ENCODE results near the gene FAM120B.

Gene FAM120B

DNA sequence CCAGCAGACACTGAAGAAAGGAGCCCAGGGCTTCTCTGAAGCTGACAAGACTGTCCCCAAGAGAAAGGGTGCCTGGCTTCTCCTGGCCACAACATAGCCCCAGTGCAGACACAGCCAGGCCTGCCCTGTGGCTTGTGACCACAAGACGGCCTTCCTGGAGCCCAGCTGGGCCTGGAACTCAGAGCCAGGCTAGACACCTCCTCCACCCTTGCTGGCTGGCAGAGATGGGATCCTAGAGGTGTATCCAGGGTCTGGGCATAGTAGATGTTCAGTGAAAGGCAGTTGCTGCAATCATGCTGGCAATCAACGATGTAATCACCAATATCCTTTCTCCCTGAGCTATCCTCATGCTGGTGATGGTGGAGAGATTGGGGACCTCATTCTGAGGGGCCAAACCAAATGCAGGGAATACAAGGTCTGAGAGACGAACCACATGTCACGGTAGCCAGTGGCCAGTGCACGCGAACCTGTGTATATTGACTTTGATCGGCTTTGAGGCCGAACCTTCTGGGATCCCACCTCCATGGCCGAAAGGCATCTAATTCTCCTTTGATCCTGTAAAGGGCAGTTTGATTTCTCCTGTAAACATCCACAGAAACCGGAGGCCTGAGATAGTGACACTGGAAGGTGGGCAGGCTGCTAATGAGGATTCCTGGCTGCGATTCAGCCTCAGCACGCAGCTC, 131.3 kb downstream of the FAM120B start:
- no peak overlapping the region for H3K27ac Mint-ChIP-seq
- peaks cover 4% of the 10 kb centered on the region for H3K9me3 Mint-ChIP-seq
- H3K4me1 Mint-ChIP-seq (ENCODE audit: low read depth), result no peaks in the 10 kb centered on the region
- H3K36me3 Mint-ChIP-seq (ENCODE audit: low read depth), result no peaks in the 10 kb centered on the region
- H3K4me3 Mint-ChIP-seq, result no peak overlapping the region
- DNase-seq (ENCODE audit: low spot score), result no peak
- H3K27me3 Mint-ChIP-seq (ENCODE audit: low read depth), result no peaks in the 10 kb centered on the region

DNA sequence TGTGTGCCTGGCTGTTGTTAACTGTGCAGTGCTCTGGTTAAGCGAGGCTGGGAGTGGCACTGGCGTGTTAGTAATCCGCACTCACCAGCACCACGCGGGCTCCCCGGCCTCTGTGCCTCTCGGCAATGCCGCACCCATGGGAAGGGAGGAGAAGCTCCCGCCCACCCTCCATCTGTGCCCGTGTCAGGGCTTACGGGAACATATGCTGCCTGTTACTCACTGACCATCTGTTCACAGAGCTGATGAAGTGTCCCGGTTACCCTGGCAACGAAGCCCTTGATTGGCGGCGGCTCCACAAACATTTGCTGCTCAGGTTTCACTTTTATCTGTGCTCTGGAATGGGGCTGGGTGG, 131.8 kb downstream of the FAM120B start:
- Mint-ChIP-seq H3K9me3 (peaks cover 4% of the 10 kb centered on the region), H3K27ac (no peak overlapping the region), H3K4me1 (ENCODE audit: low read depth) (no peaks in the 10 kb centered on the region), H3K4me3 (peak overlapping the region; percentile 50), H3K27me3 (ENCODE audit: low read depth) (no peaks in the 10 kb centered on the region), H3K36me3 (ENCODE audit: low read depth) (no peaks in the 10 kb centered on the region)
- DNase-seq (ENCODE audit: low spot score), result peak; percentile 36

DNA sequence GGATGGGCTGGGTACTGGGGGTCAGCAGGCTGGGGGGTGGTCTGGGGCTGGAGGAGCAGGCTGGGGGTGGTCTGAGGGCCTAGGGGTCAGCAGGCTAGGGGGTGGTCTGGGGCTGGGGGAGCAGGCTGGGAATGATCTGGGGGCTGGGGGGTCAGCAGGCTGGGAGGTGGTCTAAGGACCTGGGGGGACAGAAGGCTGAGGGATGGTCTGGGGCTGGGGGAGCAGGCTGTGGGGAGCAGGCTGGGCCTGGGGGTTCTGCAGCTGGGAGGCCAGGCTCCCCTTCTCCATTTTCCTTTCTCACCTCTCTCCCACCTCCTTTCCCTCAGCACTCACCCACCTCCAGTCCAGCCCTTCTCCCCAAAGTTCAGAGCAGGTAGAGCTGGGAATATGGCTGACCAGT, 132.3 kb downstream of the FAM120B start:
- Mint-ChIP-seq H3K4me3 (no peak overlapping the region), H3K27me3 (ENCODE audit: low read depth) (no peaks in the 10 kb centered on the region), H3K4me1 (ENCODE audit: low read depth) (no peaks in the 10 kb centered on the region)

DNA sequence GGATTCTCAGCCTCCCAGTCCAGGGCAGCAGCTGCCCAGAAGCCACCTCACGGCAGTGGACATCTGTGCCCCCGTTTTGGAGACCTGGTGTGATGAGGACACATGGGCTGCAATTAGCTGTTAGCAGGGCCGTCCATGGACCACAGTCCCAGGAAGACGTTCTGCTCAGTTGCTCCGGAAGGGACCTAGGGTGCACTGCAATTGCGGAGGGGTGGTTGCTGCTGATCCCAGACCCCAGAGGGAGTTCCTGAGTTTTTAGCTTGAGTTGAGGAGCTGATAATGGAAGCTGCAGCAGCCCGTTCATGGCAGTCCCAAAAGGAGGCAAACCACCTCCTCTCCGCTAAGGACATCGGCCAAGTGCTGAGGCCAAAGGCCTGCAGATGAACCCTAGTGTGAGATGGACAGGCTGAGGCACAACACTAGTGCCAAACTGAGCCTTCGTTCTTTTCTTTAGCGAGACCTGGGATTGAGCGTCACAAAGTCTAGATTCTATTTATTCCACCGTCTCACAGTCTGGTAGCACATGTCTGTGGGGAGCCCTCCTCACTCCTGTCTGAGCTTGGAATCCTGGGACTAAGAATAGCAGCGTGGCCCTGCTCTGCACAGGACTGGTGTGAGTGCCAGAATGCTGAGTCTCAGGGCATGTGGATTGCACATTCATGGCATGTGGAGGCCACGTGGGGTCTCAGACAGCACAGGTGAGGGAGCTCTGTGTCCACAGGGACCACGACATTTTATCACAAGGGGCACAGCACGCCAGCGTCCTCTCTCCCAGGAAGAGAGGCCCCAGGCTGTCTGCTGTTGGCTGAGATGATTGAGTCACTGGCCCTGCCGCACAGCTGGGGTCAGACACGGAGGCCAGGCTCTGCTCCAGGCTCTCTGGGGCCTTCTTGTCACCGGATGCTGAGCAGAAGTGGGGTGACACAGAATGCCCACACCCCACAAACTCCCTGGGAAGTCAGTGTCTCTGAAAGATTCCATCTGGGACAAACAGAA, 133.1 kb downstream of the FAM120B start:
- Mint-ChIP-seq H3K36me3 (ENCODE audit: low read depth) (no peaks in the 10 kb centered on the region), H3K4me3 (no peak overlapping the region), H3K4me1 (ENCODE audit: low read depth) (no peaks in the 10 kb centered on the region)

More for the DNA sequence above, 132.3 kb downstream of the FAM120B start:
- H3K27ac Mint-ChIP-seq, result no peak overlapping the region
- no peaks in the 10 kb centered on the region for H3K36me3 Mint-ChIP-seq (ENCODE audit: low read depth)
- no peak for DNase-seq (ENCODE audit: low spot score)
- peaks cover 4% of the 10 kb centered on the region for H3K9me3 Mint-ChIP-seq

DNA sequence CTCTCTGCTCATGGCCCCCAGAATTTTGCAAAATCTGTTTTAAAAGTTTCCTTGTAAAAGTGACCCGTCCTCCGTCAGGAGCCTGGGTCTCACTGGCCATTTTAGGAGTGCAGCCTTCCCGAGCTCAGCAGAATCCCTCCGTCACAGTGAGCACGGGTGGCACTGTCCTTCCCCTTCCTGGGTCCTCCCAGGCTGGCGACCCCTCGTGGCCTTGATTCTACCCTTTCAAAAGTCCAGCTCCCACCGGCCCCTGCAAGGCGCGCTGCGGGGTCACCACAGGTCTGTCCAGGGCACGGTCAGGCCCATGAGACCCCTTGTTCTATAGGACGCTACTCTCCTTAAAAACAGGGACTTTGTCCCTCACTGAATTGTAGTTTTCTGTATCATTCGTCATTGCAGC, 133.9 kb downstream of the FAM120B start:
- peaks cover 4% of the 10 kb centered on the region for H3K9me3 Mint-ChIP-seq
- no peaks in the 10 kb centered on the region for H3K27me3 Mint-ChIP-seq (ENCODE audit: low read depth)
- H3K4me1 Mint-ChIP-seq (ENCODE audit: low read depth), result no peaks in the 10 kb centered on the region
- no peak overlapping the region for H3K4me3 Mint-ChIP-seq
- DNase-seq (ENCODE audit: low spot score), result no peak
- H3K27ac Mint-ChIP-seq, result no peak overlapping the region
- H3K36me3 Mint-ChIP-seq (ENCODE audit: low read depth), result no peaks in the 10 kb centered on the region

More for the DNA sequence above, 133.1 kb downstream of the FAM120B start:
- H3K27me3 Mint-ChIP-seq (ENCODE audit: low read depth), result no peaks in the 10 kb centered on the region
- DNase-seq (ENCODE audit: low spot score), result no peak
- H3K27ac Mint-ChIP-seq, result no peak overlapping the region
- peaks cover 4% of the 10 kb centered on the region for H3K9me3 Mint-ChIP-seq

DNA sequence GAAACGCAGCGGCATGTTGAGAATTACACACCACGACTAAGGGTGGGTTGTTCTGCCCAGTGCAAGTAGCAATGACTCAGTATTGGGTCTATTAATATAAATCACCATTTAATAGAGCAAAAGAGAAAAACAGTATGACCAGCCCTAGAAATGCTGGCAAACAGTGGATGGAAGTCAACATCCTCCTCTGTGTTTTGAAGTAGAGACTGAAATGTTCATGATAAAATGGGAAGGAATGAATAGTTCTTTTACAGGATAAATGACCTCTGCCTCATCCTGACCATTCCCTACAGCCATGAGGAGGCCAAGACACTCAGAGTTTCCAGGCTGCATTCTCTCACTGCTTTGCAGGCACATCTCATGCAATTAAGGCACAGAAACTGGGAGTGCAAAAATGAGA, 134.8 kb downstream of the FAM120B start:
- Mint-ChIP-seq H3K27ac (no peak overlapping the region), H3K4me1 (ENCODE audit: low read depth) (no peaks in the 10 kb centered on the region), H3K27me3 (ENCODE audit: low read depth) (no peaks in the 10 kb centered on the region), H3K4me3 (no peak overlapping the region), H3K9me3 (peaks cover 2% of the 10 kb centered on the region), H3K36me3 (ENCODE audit: low read depth) (no peaks in the 10 kb centered on the region)
- DNase-seq (ENCODE audit: low spot score), result no peak

DNA sequence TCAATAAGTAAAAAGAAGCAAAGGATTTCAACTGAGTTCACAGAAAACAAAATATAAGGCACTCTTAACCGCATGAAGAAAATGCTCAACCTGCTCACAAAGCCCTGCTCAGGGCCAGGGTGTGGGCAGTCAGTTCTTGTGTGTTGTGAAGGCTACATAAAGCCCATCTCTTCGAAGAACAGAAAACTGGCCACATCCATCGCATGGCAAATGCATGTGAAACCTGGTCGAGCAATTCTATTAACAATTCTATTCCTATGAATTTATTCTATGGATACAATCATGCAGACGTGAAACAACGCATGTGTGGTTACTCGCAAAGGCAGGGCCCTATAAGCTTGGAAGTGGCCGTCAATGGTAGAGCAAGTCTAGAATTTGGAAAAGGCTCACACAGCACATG, 136.0 kb downstream of the FAM120B start:
- no peaks in the 10 kb centered on the region for H3K27me3 Mint-ChIP-seq (ENCODE audit: low read depth)

DNA sequence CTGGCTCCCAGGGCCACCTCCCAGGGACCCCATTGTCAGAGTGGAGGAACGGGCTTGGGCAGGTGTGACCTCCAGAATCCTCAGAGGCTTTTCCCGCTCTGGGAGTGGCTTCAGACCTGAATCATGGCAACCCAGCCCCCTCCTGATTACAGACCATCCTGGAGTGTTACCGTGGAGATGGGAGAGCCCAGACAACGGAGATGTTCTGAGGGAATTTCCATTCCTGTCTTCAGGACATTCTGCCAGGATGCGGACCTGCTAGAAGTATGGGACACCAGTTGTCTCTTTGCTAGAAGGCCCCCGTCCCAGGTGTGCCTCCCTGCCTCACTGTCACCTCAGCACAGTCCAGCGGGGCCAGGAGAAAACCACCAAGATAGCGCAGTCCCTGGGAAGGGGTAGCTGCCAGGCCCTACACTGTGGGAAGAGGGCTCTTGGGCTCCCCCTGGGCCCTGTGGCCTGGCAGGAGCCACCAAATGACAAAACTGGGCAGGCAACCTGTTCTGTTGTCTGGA, 136.6 kb downstream of the FAM120B start:
- H3K27ac Mint-ChIP-seq, result no peak overlapping the region
- no peak for DNase-seq (ENCODE audit: low spot score)

More for the DNA sequence above, 136.0 kb downstream of the FAM120B start:
- no peak for DNase-seq (ENCODE audit: low spot score)
- Mint-ChIP-seq H3K27ac (no peak overlapping the region), H3K36me3 (ENCODE audit: low read depth) (no peaks in the 10 kb centered on the region), H3K4me3 (no peak overlapping the region), H3K4me1 (ENCODE audit: low read depth) (no peaks in the 10 kb centered on the region), H3K9me3 (no peaks in the 10 kb centered on the region)

DNA sequence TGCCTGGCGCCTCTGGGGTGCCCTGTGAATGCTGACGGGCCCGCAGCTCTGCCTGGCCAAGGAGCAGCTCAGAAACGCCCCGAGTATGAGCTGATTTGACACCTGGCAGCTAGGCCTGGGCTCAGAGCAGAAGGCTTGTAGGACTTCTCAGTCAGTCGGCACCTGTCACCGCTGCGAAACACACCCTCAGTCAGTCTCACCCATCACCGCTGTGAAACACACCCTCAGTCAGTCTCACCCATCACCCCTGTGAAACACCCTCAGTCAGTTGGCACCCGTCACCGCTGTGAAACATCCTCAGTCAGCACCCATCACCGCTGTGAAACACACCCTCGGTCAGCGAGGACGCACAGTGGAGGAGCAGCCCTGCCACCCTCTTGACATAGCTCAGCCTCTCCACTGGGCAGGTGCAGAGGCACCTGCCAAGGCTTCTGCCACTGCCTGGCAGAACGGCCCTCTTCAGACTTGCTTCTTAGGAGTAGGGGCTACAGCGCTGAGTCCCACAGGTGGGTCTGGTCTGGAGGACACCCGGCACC, 137.6 kb downstream of the FAM120B start:
- Mint-ChIP-seq H3K4me1 (ENCODE audit: low read depth) (no peaks in the 10 kb centered on the region), H3K36me3 (ENCODE audit: low read depth) (no peaks in the 10 kb centered on the region), H3K4me3 (no peak overlapping the region), H3K27me3 (ENCODE audit: low read depth) (no peaks in the 10 kb centered on the region), H3K27ac (no peak overlapping the region), H3K9me3 (no peaks in the 10 kb centered on the region)
- no peak for DNase-seq (ENCODE audit: low spot score)

More for the DNA sequence above, 136.6 kb downstream of the FAM120B start:
- Mint-ChIP-seq H3K27me3 (ENCODE audit: low read depth) (no peaks in the 10 kb centered on the region), H3K4me1 (ENCODE audit: low read depth) (no peaks in the 10 kb centered on the region), H3K4me3 (no peak overlapping the region), H3K36me3 (ENCODE audit: low read depth) (no peaks in the 10 kb centered on the region), H3K9me3 (no peaks in the 10 kb centered on the region)

DNA sequence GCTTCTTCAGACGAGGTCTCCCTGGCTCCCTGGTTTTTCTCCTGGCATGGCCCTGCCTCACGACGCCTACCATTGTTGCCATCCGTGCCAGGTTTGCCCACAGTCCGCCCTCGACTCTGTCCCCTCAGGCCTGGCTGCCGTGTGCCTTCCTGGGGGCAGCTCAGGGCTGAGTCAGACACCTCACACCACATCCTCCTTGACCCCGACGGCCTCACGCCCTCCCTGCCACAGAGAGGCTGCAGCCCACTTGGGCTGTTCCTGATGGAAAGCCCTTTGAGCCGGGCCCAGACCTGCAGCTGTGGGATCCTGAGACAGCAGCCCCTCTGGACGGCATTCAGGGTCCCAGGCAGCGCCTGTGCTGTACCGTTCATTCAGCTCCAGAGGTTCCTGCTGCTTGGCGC, 138.3 kb downstream of the FAM120B start:
- DNase-seq (ENCODE audit: low spot score), result no peak
- no peaks in the 10 kb centered on the region for H3K27me3 Mint-ChIP-seq (ENCODE audit: low read depth)
- no peaks in the 10 kb centered on the region for H3K4me1 Mint-ChIP-seq (ENCODE audit: low read depth)
- no peak overlapping the region for H3K4me3 Mint-ChIP-seq
- H3K36me3 Mint-ChIP-seq (ENCODE audit: low read depth), result no peaks in the 10 kb centered on the region
- no peaks in the 10 kb centered on the region for H3K9me3 Mint-ChIP-seq
- H3K27ac Mint-ChIP-seq, result no peak overlapping the region

DNA sequence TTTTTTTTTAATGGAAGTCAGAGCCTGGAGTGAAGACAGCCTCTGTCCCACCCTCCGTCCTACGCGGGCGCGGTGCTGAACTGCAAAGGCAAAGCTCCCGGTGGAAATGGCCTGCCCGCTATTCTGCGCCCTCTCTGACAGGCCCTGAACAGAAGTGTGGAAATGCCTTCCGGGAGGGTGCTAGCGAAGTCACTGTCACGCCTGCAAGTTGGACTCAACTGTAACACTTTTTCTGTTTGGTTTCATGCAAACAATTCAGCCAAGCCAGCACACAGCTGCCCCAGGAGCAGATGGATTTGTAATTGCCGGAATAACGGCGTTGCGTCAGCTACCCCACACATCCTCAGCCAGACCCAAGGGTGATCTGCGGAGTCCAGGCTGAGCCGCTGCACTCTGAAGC, 138.9 kb downstream of the FAM120B start:
- DNase-seq (ENCODE audit: low spot score), result no peak
- Mint-ChIP-seq H3K27me3 (ENCODE audit: low read depth) (no peaks in the 10 kb centered on the region), H3K36me3 (ENCODE audit: low read depth) (no peaks in the 10 kb centered on the region), H3K4me3 (no peak overlapping the region), H3K27ac (no peak overlapping the region), H3K9me3 (no peaks in the 10 kb centered on the region), H3K4me1 (ENCODE audit: low read depth) (no peaks in the 10 kb centered on the region)

DNA sequence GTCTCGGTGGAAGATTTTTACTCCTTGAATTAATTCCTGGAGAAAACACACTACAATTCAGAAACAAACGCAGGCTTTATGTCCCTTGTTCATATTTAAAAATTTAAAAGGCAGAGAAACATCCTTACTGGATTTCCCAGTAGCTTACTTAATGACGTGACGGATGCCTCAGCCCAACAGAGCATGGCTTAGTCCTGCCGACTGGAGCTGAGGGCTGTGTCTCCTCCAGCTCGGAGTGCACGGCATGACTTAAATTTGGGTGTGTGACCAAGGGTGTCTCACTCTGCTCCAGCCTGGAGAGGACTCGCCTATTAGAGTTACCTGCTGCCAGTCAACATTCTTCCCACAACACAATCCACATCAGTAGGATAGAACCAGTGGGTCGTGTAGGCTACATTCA, 139.4 kb downstream of the FAM120B start:
- no peaks in the 10 kb centered on the region for H3K27me3 Mint-ChIP-seq (ENCODE audit: low read depth)
- H3K9me3 Mint-ChIP-seq, result no peaks in the 10 kb centered on the region
- H3K4me3 Mint-ChIP-seq, result no peak overlapping the region
- H3K36me3 Mint-ChIP-seq (ENCODE audit: low read depth), result no peaks in the 10 kb centered on the region
- H3K27ac Mint-ChIP-seq, result no peak overlapping the region
- no peak for DNase-seq (ENCODE audit: low spot score)
- H3K4me1 Mint-ChIP-seq (ENCODE audit: low read depth), result no peaks in the 10 kb centered on the region

DNA sequence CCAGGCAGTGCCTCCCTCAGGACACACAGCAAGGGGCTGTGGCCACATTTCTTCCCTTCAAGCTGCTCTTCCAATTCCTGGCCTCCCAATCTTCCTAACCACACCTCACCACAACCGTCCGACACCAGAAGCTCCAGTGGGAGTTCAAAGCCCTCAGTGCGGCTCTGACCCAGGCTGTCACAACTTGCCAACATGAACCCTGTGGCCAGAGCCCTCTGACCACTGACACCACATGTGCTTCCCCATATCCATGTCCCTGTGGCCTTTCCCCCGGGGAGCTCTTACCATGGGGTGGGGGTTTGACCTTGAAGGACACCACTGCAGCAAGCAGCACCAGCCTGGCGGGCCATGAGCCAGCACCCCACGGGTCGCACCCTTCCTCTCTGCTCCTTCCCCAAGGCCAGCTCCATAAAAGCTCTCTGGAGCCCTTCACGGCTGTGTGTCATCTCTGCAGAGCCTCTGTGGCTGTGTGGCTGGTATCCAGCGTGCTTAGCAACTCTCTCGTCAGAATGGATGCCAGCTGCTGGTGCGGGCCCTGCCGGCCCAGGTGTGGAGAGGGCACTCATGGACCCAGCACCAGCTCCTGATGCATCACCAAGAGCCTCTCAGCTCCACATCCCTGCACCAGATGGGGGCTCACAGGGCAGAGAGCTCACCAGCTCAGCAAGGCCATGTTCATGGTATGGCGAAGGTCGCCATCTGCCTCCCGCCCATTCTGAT, 140.4 kb downstream of the FAM120B start:
- H3K27me3 Mint-ChIP-seq (ENCODE audit: low read depth), result no peaks in the 10 kb centered on the region
- H3K4me1 Mint-ChIP-seq (ENCODE audit: low read depth), result no peaks in the 10 kb centered on the region
- no peak overlapping the region for H3K27ac Mint-ChIP-seq
- H3K9me3 Mint-ChIP-seq, result no peaks in the 10 kb centered on the region
- H3K4me3 Mint-ChIP-seq, result no peak overlapping the region
- H3K36me3 Mint-ChIP-seq (ENCODE audit: low read depth), result no peaks in the 10 kb centered on the region
- DNase-seq (ENCODE audit: low spot score), result no peak

All from T-helper 2 cell treated with Interferon-gamma antibody and Interleukin-4, amounts not matched to agents 5 μg/mL and 100 μg/mL, for 36 hours (primary cell).